SK-N-MC (cell line): ENCODE measurements around the gene ZNF613.
"Not testable (repeated sequence)": the region's sequence is repeated elsewhere in the genome, so short reads cannot be mapped to it uniquely, and the experiment has no call there.

Source experiments
- EZH2 ChIP-seq: fragments of 200-600 bp; sonication (generic); IDR thresholded peaks from one replicate; pipeline ENCODE4 v1.6.1; 2017; ENCODE audit warnings: antibody characterized with exemption
- POLR2AphosphoS5 ChIP-seq: IDR thresholded peaks from 2 replicates; pipeline ENCODE4 v1.6.1; 2012; ENCODE audit warnings: mild to moderate bottlenecking, low read depth, low read length, borderline replicate concordance

- TF ChIP-seq EZH2, POLR2AphosphoS5: not testable (repeated sequence)
Measured at GRCh38 chr19:51957846-51958245, 30.6 kb downstream of the ZNF613 start.
